HAP-1 (cell line): Measurements from ENCODE around the gene XKR8.
"Not testable (repeated sequence)": the region's sequence is repeated elsewhere in the genome, so short reads cannot be mapped to it uniquely, and the experiment has no call there.

ENCODE experiments used
- DNase-seq, 2 experiments: peaks; one replicate each; pipeline ENCODE4 v3.0.0-alpha.2; 2016 to 2020; ENCODE audit warnings: low spot score in 2 of 2
- H3K27me3 ChIP-seq: fragments of 250-450 bp; sonication (Bioruptor Pico); 2 replicates; pipeline ENCODE4 v1.5.1; 2020; ENCODE audit warnings: low read depth, mild to moderate bottlenecking, moderate library complexity
- H3K36me3 ChIP-seq: fragments of 250-450 bp; sonication (Bioruptor Pico); replicated peaks from 2 replicates; pipeline ENCODE4 v1.5.1; 2020; ENCODE audit warnings: mild to moderate bottlenecking
- H3K4me1 ChIP-seq: fragments of 250-450 bp; sonication (Bioruptor Pico); 2 replicates; pipeline ENCODE4 v1.5.1; 2020; ENCODE audit warnings: mild to moderate bottlenecking
- H3K4me3 ChIP-seq: fragments of 250-450 bp; sonication (Bioruptor Pico); 2 replicates; pipeline ENCODE4 v1.5.1; 2020; ENCODE audit warnings: mild to moderate bottlenecking, moderate library complexity
- H3K9me3 ChIP-seq: fragments of 250-450 bp; sonication (Bioruptor Pico); 2 replicates; pipeline ENCODE4 v1.5.1; 2020; ENCODE audit warnings: mild to moderate bottlenecking, moderate library complexity
- in situ Hi-C: fragments of 300-500 bp; cut with MboI; formaldehyde crosslinking; loops from 3 replicates; pipeline ENCODE4 v1.14.3; 2020; ENCODE audit warnings: low sequenced_read_pairs, inconsistent platforms, mixed read lengths

Gene XKR8

GRCh38 chr1:27981145-27981544, 21.4 kb downstream of the XKR8 start:
- no peaks in the 10 kb centered on the region for H3K4me1 ChIP-seq
- DNase-seq, result no peak
- no peaks in the 10 kb centered on the region for H3K9me3 ChIP-seq
- in situ Hi-C loops, result no loop called here
- H3K27me3 ChIP-seq, result no peaks in the 10 kb centered on the region
- H3K36me3 ChIP-seq, result peaks cover 10% of the 10 kb centered on the region
- H3K4me3 ChIP-seq, result no peak overlapping the region

- no peaks in the 10 kb centered on the region for H3K4me1 ChIP-seq
- no peaks in the 10 kb centered on the region for H3K27me3 ChIP-seq
- in situ Hi-C loops, result no loop called here
- H3K9me3 ChIP-seq, result no peaks in the 10 kb centered on the region
- DNase-seq, result no peak
- H3K4me3 ChIP-seq, result no peak overlapping the region
- peaks cover 49% of the 10 kb centered on the region for H3K36me3 ChIP-seq
These were observed 31.3 kb downstream of the XKR8 start for GRCh38 chr1:27990920-27991537.

DNA sequence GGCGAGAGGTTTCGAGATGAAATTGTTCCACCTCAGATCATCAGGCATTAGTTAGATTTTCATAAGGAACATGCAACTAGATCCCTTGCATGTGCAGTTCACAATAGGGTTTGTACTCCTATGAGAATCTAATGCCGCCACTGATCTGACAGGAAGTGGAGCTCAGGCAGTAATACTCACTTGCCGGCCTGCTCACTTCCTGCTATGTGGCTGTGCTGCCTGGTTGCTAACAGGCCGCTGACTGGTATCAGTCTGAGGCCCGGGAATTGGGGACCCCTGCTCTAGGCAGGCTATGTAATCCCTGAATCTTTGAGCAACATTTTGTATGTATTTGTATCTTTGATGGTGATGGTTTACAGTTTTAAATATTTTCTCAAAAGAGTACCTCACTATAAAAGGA, 32.5 kb downstream of the XKR8 start:
- Histone ChIP-seq H3K4me3 (no peak overlapping the region), H3K27me3 (no peaks in the 10 kb centered on the region), H3K36me3 (peaks cover 55% of the 10 kb centered on the region), H3K4me1 (no peaks in the 10 kb centered on the region), H3K9me3 (no peaks in the 10 kb centered on the region)
- in situ Hi-C loops, result no loop called here
- no peak for DNase-seq

- Histone ChIP-seq H3K9me3 (no peaks in the 10 kb centered on the region), H3K4me3 (no peak overlapping the region), H3K36me3 (peaks cover 50% of the 10 kb centered on the region), H3K4me1 (no peaks in the 10 kb centered on the region), H3K27me3 (no peaks in the 10 kb centered on the region)
- DNase-seq, result no peak
- in situ Hi-C loops, result no loop called here
These were observed 33.5 kb downstream of the XKR8 start for GRCh38 chr1:27993241-27993640.

- no peak for DNase-seq
- Histone ChIP-seq H3K36me3 (peaks cover 44% of the 10 kb centered on the region), H3K4me3 (no peak overlapping the region), H3K4me1 (no peaks in the 10 kb centered on the region), H3K27me3 (no peaks in the 10 kb centered on the region), H3K9me3 (no peaks in the 10 kb centered on the region)
- in situ Hi-C loops, result no loop called here
These were observed 34.3 kb downstream of the XKR8 start for GRCh38 chr1:27994060-27994459.

DNA sequence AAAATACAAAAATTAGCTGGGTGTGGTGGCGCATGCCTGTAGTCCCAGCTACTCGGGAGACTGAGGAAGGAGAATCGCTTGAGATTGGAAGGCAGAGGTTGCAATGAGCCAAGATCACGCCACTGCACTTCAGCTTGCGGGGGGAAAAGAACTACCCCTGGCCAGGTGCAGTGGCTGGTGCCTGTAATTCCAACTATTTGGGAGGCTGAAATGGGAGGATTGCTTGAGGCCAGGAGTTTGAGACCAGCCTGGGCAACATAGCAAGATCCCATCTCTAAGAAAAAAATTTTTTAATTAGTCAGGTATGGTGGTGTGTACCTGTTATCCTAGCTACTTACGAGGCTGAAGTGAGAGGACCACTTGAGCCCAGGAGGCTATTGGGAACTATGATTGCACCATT, 34.8 kb downstream of the XKR8 start:
- H3K36me3 ChIP-seq, result peaks cover 42% of the 10 kb centered on the region
- H3K4me3 ChIP-seq, DNase-seq, H3K4me1 ChIP-seq, H3K9me3 ChIP-seq, in situ Hi-C loops, H3K27me3 ChIP-seq: not testable (repeated sequence)

DNA sequence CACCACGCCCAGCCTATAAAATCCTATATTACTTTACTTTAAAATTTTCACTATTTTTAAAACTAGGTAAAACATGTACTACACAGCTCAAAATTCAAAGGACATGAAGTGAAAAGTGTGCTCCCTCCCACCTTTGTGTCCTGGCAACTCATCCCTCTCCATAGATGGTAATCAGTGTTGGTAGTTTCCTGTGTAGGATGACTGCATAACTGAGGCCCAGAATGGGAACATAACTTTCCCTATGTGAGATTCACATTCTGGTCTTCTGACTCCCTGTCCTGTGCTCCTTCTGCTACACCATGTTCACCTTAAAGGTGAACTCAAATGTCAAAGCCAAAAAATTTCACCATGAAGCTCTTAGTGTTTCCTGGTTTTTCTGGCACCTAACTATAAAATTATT, 39.3 kb downstream of the XKR8 start:
- Histone ChIP-seq H3K9me3 (no peaks in the 10 kb centered on the region), H3K4me1 (no peaks in the 10 kb centered on the region), H3K36me3 (peaks cover 22% of the 10 kb centered on the region), H3K4me3 (no peak overlapping the region), H3K27me3 (no peaks in the 10 kb centered on the region)
- in situ Hi-C loops, result no loop called here
- no peak for DNase-seq

DNA sequence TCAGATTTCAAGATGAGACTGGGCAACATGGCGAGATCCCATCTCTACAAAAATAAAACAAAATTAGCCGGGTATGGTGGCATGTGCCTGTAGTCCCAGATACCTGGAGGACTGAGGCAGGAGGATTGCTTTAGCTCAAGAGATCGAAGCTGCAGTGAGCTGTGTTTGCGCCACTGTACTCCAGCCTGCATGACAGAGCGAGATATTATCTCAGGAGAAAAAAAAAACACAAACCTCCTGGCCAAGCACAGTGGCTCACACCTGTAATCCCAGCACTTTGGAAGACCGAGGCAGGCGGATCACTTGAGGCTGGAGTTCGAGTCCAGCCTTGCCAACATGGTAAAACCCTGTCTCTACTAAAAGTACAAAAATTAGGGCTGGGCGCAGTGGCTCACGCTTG, 42.8 kb downstream of the XKR8 start:
- in situ Hi-C loops, result no loop called here
- H3K36me3 ChIP-seq, result peaks cover 20% of the 10 kb centered on the region

GRCh38 chr1:28003117-28003516, 43.3 kb downstream of the XKR8 start:
- H3K9me3 ChIP-seq, in situ Hi-C loops, DNase-seq, H3K27me3 ChIP-seq, H3K4me1 ChIP-seq, H3K4me3 ChIP-seq: not testable (repeated sequence)
- peaks cover 20% of the 10 kb centered on the region for H3K36me3 ChIP-seq

More for the DNA sequence above, 42.8 kb downstream of the XKR8 start:
- Histone ChIP-seq H3K27me3 (no peaks in the 10 kb centered on the region), H3K9me3 (no peaks in the 10 kb centered on the region), H3K4me3 (no peak overlapping the region), H3K4me1 (no peaks in the 10 kb centered on the region)
- no peak for DNase-seq

- H3K4me1 ChIP-seq, result no peaks in the 10 kb centered on the region
These were observed 51.2 kb downstream of the XKR8 start for GRCh38 chr1:28010969-28011368.

More at GRCh38 chr1:28010969-28011368, 51.2 kb downstream of the XKR8 start:
- Histone ChIP-seq H3K9me3 (no peaks in the 10 kb centered on the region), H3K27me3 (no peaks in the 10 kb centered on the region), H3K4me3 (no peak overlapping the region), H3K36me3 (peaks cover 20% of the 10 kb centered on the region)
- DNase-seq, result no peak
- in situ Hi-C loops, result no loop called here
